ENCODE results near the gene MCF2L2.

The MCF2L2 gene

DNA sequence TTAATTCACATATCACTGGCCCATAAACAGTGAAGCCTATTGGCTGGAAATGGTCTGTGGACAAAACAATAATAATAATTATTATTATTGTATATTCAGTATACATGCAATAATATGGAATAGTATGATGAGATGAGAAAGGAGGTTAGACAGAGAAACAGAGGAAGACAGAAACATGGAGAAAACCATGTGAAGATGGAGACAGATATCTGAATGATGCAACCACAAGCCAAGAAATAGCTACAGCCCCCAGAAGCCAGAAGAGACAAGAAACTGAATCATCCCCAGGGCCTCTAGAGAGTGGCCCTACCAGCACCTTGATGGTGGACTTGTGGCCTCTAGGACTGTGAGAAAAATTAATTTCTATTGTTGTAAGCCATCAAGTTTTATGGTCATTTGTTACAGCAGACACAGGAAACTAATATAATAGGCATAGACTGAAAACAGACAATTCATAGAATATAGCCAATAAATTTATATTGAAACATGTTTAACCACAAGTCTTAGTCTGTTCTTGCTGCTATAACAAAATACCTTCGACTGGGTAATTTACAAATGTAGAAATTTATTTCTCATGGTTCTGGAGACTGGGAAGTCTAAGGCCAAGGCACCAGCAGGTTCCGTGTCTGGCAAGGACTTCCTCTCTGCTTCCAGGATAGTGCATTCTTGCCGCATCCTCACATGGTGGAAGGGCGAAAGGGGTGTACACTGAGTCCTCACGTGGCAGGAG, 31.6 kb downstream of the MCF2L2 start:
- no peak overlapping the region for H3K4me3 ChIP-seq (ENCODE audit: low read depth, low read length)

GRCh38 chr3:183394150-183394549, 34.3 kb downstream of the MCF2L2 start:
- TF ChIP-seq CTCF (IDR thresholded peaks at IDR 0.05; ENCODE audit: low read depth, low read length, missing control alignments) = no peak
- DNase-seq (ENCODE audit: low read depth) = no peak

More for the DNA sequence above, 31.6 kb downstream of the MCF2L2 start:
- DNase-seq (ENCODE audit: low read depth) = no peak
- TF ChIP-seq CTCF (IDR thresholded peaks at IDR 0.05; ENCODE audit: low read depth, low read length, missing control alignments) = no peak

GRCh38 chr3:183393625-183394024, 34.8 kb downstream of the MCF2L2 start:
- H3K4me3 ChIP-seq (ENCODE audit: low read depth, low read length) = no peak overlapping the region
- TF ChIP-seq CTCF (IDR thresholded peaks at IDR 0.05; ENCODE audit: low read depth, low read length, missing control alignments) = no peak
- DNase-seq (ENCODE audit: low read depth) = no peak

More at GRCh38 chr3:183394150-183394549, 34.3 kb downstream of the MCF2L2 start:
- H3K4me3 ChIP-seq (ENCODE audit: low read depth, low read length) = no peak overlapping the region

GRCh38 chr3:183392186-183393034, 36.0 kb downstream of the MCF2L2 start:
- TF ChIP-seq CTCF (IDR thresholded peaks at IDR 0.05; ENCODE audit: low read depth, low read length, missing control alignments) = no peak
- H3K4me3 ChIP-seq (ENCODE audit: low read depth, low read length) = no peak overlapping the region
- no peak for DNase-seq (ENCODE audit: low read depth)

- no peak overlapping the region for H3K4me3 ChIP-seq (ENCODE audit: low read depth, low read length)
- no peak for DNase-seq (ENCODE audit: low read depth)
- no peak for TF ChIP-seq CTCF (IDR thresholded peaks at IDR 0.05; ENCODE audit: low read depth, low read length, missing control alignments)
Observed at GRCh38 chr3:183391460-183391859, 37.0 kb downstream of the MCF2L2 start.

DNA sequence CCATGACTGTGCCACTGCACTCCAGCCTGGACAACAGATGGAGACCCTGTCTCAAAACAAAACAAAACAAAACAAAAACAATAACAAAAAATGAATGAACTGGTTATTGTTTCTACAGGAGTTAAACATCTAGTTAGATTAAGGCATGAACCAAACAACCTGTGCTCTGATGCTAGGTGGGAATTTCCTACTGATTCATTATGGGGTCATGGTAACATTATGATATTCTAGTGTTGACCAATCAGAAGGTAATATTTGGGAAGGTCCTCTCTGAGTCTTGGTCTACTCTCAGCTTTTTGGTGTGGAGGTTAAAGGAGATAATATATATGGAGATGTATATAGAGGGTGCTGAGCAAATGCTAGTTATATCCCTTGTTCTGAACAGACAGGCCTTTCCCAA, 37.6 kb downstream of the MCF2L2 start:
- TF ChIP-seq CTCF (IDR thresholded peaks at IDR 0.05; ENCODE audit: low read depth, low read length, missing control alignments) = no peak
- no peak for DNase-seq (ENCODE audit: low read depth)

More for the DNA sequence above, 37.6 kb downstream of the MCF2L2 start:
- H3K4me3 ChIP-seq (ENCODE audit: low read depth, low read length) = no peak overlapping the region
